Fibroblast of lung (primary cell): ENCODE results near the gene RNU2-63P.

ENCODE experiments used
- EZH2 ChIP-seq: IDR thresholded peaks from 2 replicates; pipeline ENCODE4 v1.5.1; 2012; ENCODE audit warnings: low read length, control low read depth, mild to moderate bottlenecking; ENCODE audit errors: missing control alignments
- TF ChIP-seq, protein P1 (sequence below), 2 donors: IDR thresholded peaks in 1 of 2; conservative IDR thresholded peaks in 1 of 2; 1 replicate in 1 of 2; 2 replicates in 1 of 2; pipeline ENCODE4 v1.5.1; 2011 to 2012; ENCODE audit warnings: low read length in 2 of 2, control low read depth in 1 of 2, inconsistent platforms in 1 of 2, low read depth in 1 of 2, mild to moderate bottlenecking in 1 of 2

DNA sequence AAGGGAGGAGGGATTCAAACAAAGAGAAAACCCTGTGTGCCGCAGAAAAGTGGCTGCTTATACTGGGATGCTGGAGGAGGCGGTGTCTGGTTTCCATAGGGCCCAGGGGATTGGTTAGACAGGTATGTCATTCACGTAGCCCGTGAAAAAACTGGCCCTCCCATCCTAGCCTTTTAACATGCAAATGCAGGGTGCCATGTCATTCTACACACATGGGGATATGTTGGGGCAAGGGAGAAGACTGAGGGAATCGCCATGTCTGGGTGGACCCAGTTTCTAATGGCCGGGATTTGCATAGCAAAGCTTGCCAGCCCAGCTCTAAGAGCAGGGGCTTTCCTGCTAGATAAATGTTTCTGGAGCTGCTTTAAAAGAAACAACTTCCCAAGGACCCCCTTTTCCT, 8.2 kb upstream of the RNU2-63P start:
- TF ChIP-seq, protein P1, sequence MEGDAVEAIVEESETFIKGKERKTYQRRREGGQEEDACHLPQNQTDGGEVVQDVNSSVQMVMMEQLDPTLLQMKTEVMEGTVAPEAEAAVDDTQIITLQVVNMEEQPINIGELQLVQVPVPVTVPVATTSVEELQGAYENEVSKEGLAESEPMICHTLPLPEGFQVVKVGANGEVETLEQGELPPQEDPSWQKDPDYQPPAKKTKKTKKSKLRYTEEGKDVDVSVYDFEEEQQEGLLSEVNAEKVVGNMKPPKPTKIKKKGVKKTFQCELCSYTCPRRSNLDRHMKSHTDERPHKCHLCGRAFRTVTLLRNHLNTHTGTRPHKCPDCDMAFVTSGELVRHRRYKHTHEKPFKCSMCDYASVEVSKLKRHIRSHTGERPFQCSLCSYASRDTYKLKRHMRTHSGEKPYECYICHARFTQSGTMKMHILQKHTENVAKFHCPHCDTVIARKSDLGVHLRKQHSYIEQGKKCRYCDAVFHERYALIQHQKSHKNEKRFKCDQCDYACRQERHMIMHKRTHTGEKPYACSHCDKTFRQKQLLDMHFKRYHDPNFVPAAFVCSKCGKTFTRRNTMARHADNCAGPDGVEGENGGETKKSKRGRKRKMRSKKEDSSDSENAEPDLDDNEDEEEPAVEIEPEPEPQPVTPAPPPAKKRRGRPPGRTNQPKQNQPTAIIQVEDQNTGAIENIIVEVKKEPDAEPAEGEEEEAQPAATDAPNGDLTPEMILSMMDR (conservative IDR thresholded peaks at IDR 0.05 in 1 of 2, IDR thresholded peaks at IDR 0.05 in 1 of 2; ENCODE audit: low read depth in 1 of 2, low read length in 2 of 2) = no peak
- no peak for TF ChIP-seq EZH2
